ENCODE data around the gene DYRK3. TPM values are rescaled to one million over a fixed set of nuclear protein-coding genes. Genes with fewer than 3 reads are reported as not detected.

DYRK3 gene
- total and polyA plus RNA-seq, 9 of the 15 experiments (the other 6 are each of a cell fraction or from before 2014, with no cell fraction given): 4.5 to 33.7 (median 25.7) TPM

- peak; percentile 87 for TF ChIP-seq BMI1 (IDR thresholded peaks at IDR 0.05; ENCODE audit: low read length)
- TF ChIP-seq MECOM (CRISPR knock-in tag; IDR thresholded peaks at IDR 0.05): no peak
- TF ChIP-seq NR3C1 (CRISPR knock-in tag; IDR thresholded peaks at IDR 0.05): no peak
- TF ChIP-seq ARHGAP35 (IDR thresholded peaks at IDR 0.05; ENCODE audit: partially characterized antibody): no peak
- no peak for TF ChIP-seq CEBPG (CRISPR knock-in tag; IDR thresholded peaks at IDR 0.05)
- TF ChIP-seq CEBPG (tag; conservative IDR thresholded peaks at IDR 0.05 in 1 of 2, IDR thresholded peaks at IDR 0.05 in 1 of 2): no peak
- no peak for TF ChIP-seq HMG20B (CRISPR knock-in tag; IDR thresholded peaks at IDR 0.05)
- no peak for TF ChIP-seq LARP7 (IDR thresholded peaks at IDR 0.05)
- TF ChIP-seq, protein P1, sequence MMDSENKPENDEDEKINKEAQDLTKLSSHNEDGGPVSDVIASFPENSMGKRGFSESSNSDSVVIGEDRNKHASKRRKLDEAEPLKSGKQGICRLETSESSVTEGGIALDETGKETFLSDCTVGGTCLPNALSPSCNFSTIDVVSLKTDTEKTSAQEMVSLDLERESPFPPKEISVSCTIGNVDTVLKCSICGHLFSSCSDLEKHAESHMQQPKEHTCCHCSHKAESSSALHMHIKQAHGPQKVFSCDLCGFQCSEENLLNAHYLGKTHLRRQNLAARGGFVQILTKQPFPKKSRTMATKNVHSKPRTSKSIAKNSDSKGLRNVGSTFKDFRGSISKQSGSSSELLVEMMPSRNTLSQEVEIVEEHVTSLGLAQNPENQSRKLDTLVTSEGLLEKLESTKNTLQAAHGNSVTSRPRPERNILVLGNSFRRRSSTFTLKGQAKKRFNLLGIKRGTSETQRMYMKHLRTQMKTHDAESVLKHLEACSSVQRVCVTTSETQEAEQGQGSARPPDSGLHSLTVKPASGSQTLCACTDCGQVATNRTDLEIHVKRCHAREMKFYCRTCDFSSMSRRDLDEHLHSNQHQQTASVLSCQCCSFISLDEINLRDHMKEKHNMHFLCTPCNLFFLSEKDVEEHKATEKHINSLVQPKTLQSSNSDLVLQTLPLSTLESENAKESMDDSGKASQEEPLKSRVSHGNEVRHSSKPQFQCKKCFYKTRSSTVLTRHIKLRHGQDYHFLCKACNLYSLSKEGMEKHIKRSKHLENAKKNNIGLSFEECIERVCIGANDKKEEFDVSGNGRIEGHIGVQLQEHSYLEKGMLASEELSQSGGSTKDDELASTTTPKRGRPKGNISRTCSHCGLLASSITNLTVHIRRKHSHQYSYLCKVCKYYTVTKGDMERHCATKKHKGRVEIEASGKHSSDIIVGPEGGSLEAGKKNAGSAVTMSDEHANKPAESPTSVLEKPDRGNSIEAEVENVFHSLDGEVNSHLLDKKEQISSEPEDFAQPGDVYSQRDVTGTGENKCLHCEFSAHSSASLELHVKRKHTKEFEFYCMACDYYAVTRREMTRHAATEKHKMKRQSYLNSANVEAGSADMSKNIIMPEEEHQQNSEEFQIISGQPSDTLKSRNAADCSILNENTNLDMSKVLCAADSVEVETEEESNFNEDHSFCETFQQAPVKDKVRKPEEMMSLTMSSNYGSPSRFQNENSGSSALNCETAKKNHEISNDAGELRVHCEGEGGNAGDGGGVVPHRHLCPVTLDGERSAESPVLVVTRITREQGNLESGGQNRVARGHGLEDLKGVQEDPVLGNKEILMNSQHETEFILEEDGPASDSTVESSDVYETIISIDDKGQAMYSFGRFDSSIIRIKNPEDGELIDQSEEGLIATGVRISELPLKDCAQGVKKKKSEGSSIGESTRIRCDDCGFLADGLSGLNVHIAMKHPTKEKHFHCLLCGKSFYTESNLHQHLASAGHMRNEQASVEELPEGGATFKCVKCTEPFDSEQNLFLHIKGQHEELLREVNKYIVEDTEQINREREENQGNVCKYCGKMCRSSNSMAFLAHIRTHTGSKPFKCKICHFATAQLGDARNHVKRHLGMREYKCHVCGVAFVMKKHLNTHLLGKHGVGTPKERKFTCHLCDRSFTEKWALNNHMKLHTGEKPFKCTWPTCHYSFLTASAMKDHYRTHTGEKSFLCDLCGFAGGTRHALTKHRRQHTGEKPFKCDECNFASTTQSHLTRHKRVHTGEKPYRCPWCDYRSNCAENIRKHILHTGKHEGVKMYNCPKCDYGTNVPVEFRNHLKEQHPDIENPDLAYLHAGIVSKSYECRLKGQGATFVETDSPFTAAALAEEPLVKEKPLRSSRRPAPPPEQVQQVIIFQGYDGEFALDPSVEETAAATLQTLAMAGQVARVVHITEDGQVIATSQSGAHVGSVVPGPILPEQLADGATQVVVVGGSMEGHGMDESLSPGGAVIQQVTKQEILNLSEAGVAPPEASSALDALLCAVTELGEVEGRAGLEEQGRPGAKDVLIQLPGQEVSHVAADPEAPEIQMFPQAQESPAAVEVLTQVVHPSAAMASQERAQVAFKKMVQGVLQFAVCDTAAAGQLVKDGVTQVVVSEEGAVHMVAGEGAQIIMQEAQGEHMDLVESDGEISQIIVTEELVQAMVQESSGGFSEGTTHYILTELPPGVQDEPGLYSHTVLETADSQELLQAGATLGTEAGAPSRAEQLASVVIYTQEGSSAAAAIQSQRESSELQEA (IDR thresholded peaks at IDR 0.05; ENCODE audit: low read depth): no peak
- TF ChIP-seq CEBPZ (IDR thresholded peaks at IDR 0.05; ENCODE audit: borderline replicate concordance, low read depth, low read length): no peak
- no peak for TF ChIP-seq RBM39 (optimal IDR thresholded peaks at IDR 0.05; ENCODE audit: low read depth, low read length)
- TF ChIP-seq MLX (CRISPR knock-in tag; conservative IDR thresholded peaks at IDR 0.05): peak; percentile 49 to 75; a peak in 1 of 4 replicates
- no peak for TF ChIP-seq NFE2 (IDR thresholded peaks at IDR 0.05; ENCODE audit: low read depth)
- TF ChIP-seq NFIX (CRISPR knock-in tag; IDR thresholded peaks at IDR 0.05; ENCODE audit: low read depth): no peak
- peak; percentile 84; the same call in 1 of the 2 replicates for TF ChIP-seq JUN (IDR thresholded peaks at IDR 0.05; ENCODE audit: borderline replicate concordance, low read depth, low read length)
- TF ChIP-seq JUN (CRISPR knock-in tag; IDR thresholded peaks at IDR 0.05; ENCODE audit: borderline replicate concordance): peak; percentile 74; the same call in 1 of the 2 replicates
These were observed at the start of gene DYRK3 (continued) for GRCh38 chr1:206635080-206635977.
